ENCODE data around the gene KCNJ9. TPM values are rescaled to one million over a fixed set of nuclear protein-coding genes. Genes with fewer than 3 reads are reported as not detected.
"Not testable (repeated sequence)": the region's sequence is repeated elsewhere in the genome, so short reads cannot be mapped to it uniquely, and the experiment has no call there.

KCNJ9 gene
- total RNA-seq, 5 donors from 2014 or later (not counting 1 experiment from before 2014, with no cell fraction given), result not detected

DNA sequence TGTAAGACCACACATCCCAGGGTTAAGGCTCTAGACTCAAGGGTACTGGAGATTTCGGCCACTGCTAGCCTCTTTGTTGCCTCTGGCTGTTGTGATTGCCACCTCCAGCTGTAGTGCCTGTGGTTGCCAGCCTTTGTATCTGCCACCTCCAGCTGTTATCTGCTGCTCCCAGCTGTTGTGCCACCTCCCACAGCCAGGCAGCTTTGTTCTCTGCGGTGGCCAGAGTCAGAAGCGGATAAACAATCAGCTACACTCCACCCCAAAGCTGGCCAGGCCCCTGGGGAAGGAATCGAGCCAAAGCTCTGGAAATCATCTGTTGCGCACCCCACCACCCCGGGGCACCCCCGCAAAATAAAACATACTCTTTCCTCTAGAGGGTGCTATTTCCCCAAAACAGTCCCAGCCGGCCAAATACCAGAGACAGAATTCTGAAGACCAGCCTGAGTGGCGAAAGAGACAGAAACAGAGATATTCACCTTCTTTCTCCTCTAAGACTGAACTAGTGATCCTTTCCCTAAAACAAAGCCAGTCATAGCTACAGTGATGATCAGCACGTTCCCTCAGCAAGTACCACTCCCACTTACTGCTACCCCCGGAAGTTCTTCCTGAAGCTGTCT lies 34.7 kb upstream of the KCNJ9 start:
- DNase-seq (peak in 13 of 35 experiments; percentile 8 to 63 (median 22)), ATAC-seq (replicated peaks in 1 of 4) (peak; percentile 75 to 82 (median 80))
- ChIA-PET CTCF (interaction anchor here (0.6 to 3.4 kb wide), 14 partner anchors 16 to 216 kb away, joined by 3 to 19 read pairs (median 4); partner anchors contain the start of genes KCNJ9 (in 2 of the 2), DCAF8 (in 1 of the 2) and IGSF8 (in 1 of the 2)), POLR2A (interaction anchor here in 1 of 2 donors (0.5 kb wide), 1 partner anchor 389 kb away, joined by 4 read pairs; no protein-coding TSS in a partner anchor)
- Histone ChIP-seq H3K4me3 (ENCODE audit: control insufficient read depth in 1 of 2, extremely low read depth in 1 of 2, low read length in 1 of 2) (peak overlapping the region in 1 of 2 donors; percentile 58), H3K36me3 (ENCODE audit: control insufficient read depth in 2 of 2, extremely low read depth in 1 of 2, insufficient read depth in 1 of 2, low read length in 1 of 2) (no peaks in the 10 kb centered on the region), H3K27ac (ENCODE audit: low read length) (no peak overlapping the region), H3K9me3 (no peaks in the 10 kb centered on the region), H3K27me3 (replicated peaks in 1 of 2; ENCODE audit: control insufficient read depth in 2 of 2, extremely low read depth in 1 of 2, insufficient read depth in 2 of 2, low read length in 1 of 2) (peaks cover 0 to 24% of the 10 kb centered on the region in 2 experiments), H3K4me1 (ENCODE audit: control insufficient read depth in 1 of 2, extremely low read depth in 1 of 2, insufficient read depth in 2 of 2, low read length in 2 of 2) (peaks cover 0 to 8% of the 10 kb centered on the region in 2 experiments)
- peak overlapping the region; percentile 32 to 57 for H3K27ac Mint-ChIP-seq
- no peaks in the 10 kb centered on the region for H3K36me3 Mint-ChIP-seq
- peak overlapping the region; percentile 58 to 70 (median 61) for H3K4me3 Mint-ChIP-seq
- WGBS (ENCODE audit: insufficient coverage), result 7% methylated on average over 8 of the region's 11 CpGs
- no peaks in the 10 kb centered on the region for H3K9me3 Mint-ChIP-seq
- peaks cover 8 to 13% (median 12%) of the 10 kb centered on the region in 3 donors for H3K4me1 Mint-ChIP-seq
- H3K27me3 Mint-ChIP-seq, result peaks cover 14 to 33% of the 10 kb centered on the region in 2 donors

DNA sequence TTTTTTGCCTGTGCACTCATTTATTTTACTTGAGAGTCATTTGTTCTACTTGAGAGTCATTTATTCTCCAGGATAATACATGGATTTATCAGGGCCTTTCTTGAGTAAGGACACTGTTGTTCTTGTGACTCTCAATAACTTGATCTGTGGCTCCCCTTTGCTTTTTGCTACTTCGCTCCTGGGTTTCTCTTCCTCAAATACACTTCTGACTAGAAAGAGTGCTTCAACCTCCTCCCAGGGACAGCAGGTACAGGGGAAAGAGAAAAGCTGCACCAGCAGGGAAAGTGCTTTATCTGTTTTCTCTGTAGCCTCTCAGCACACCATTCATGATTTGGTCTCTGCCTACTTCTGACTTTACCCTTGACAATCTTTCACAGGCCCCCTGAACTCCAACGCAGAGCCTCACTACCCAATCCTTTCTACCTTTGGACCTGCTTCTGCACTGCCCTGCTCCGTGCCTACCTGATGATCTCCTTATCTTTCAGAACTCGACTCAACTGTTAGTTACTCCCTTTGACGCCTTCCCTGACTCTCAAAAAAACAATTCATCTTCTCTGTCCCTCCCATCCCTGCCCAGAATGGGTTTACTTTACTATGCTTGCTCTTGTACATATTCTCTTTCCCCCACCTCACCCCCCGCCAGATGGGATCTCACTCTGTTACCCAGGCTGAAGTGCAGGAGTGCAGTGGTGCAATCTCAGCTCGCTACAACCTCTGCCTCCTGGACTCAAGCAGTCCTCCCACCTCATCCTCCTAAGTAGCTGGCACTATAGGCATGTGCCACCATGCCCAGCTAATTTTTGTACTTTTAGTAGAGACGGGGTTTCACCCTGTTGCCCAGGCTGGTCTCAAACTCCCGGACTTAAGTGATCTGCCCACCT lies 34.0 kb upstream of the KCNJ9 start:
- H3K9me3 Mint-ChIP-seq, result no peaks in the 10 kb centered on the region
- H3K4me3 Mint-ChIP-seq, result peak overlapping the region; percentile 58 to 70 (median 61)
- DNase-seq, result no peak
- peaks cover 0 to 19% of the 10 kb centered on the region in 2 experiments for H3K27me3 ChIP-seq (replicated peaks in 1 of 2; ENCODE audit: control insufficient read depth in 2 of 2, extremely low read depth in 1 of 2, insufficient read depth in 2 of 2, low read length in 1 of 2)
- H3K27ac ChIP-seq (ENCODE audit: low read length), result no peak overlapping the region
- 85% methylated on average over 7 of the region's 9 CpGs for WGBS (ENCODE audit: insufficient coverage)
- H3K4me1 Mint-ChIP-seq, result peaks cover 8 to 13% (median 12%) of the 10 kb centered on the region in 3 donors
- no peaks in the 10 kb centered on the region for H3K36me3 ChIP-seq (ENCODE audit: control insufficient read depth in 2 of 2, extremely low read depth in 1 of 2, insufficient read depth in 1 of 2, low read length in 1 of 2)
- H3K4me1 ChIP-seq (ENCODE audit: control insufficient read depth in 1 of 2, extremely low read depth in 1 of 2, insufficient read depth in 2 of 2, low read length in 2 of 2), result peaks cover 0 to 8% of the 10 kb centered on the region in 2 experiments
- CTCF ChIA-PET, result interaction anchor here (0.6 to 3.4 kb wide), 10 partner anchors 17 to 52 kb away, joined by 3 to 19 read pairs (median 7); partner anchors contain the start of genes KCNJ9 (in 2 of the 2) and IGSF8 (in 1 of the 2)
- H3K27ac Mint-ChIP-seq, result no peak overlapping the region
- POLR2A ChIA-PET, result interaction anchor here in 1 of 2 donors (0.5 kb wide), 1 partner anchor 388 kb away, joined by 4 read pairs; no protein-coding TSS in a partner anchor
- H3K4me3 ChIP-seq (ENCODE audit: control insufficient read depth in 1 of 2, extremely low read depth in 1 of 2, low read length in 1 of 2), result peak overlapping the region in 1 of 2 donors; percentile 58
- no peaks in the 10 kb centered on the region for H3K36me3 Mint-ChIP-seq
- no peaks in the 10 kb centered on the region for H3K9me3 ChIP-seq
- peaks cover 21 to 33% of the 10 kb centered on the region in 2 donors for H3K27me3 Mint-ChIP-seq
- no peak for ATAC-seq (replicated peaks in 1 of 4)

GRCh38 chr1:160048335-160048734 lies 33.0 kb upstream of the KCNJ9 start:
- POLR2A ChIA-PET, result no interaction called here
- no peak overlapping the region for H3K27ac ChIP-seq (ENCODE audit: low read length)
- H3K36me3 ChIP-seq (ENCODE audit: control insufficient read depth in 2 of 2, extremely low read depth in 1 of 2, insufficient read depth in 1 of 2, low read length in 1 of 2), result no peaks in the 10 kb centered on the region
- H3K4me1 ChIP-seq (ENCODE audit: control insufficient read depth in 1 of 2, extremely low read depth in 1 of 2, insufficient read depth in 2 of 2, low read length in 2 of 2), result peaks cover 0 to 8% of the 10 kb centered on the region in 2 experiments
- H3K27me3 ChIP-seq (replicated peaks in 1 of 2; ENCODE audit: control insufficient read depth in 2 of 2, extremely low read depth in 1 of 2, insufficient read depth in 2 of 2, low read length in 1 of 2), result peaks cover 3 to 22% of the 10 kb centered on the region in 2 experiments
- Mint-ChIP-seq H3K27ac (no peak overlapping the region), H3K27me3 (peaks cover 19 to 33% of the 10 kb centered on the region in 2 donors), H3K4me1 (peaks cover 8 to 13% (median 12%) of the 10 kb centered on the region in 3 donors), H3K4me3 (no peak overlapping the region), H3K9me3 (no peaks in the 10 kb centered on the region), H3K36me3 (no peaks in the 10 kb centered on the region)
- ATAC-seq (replicated peaks in 1 of 4) (no peak), DNase-seq (no peak)
- no peak overlapping the region for H3K4me3 ChIP-seq (ENCODE audit: control insufficient read depth in 1 of 2, extremely low read depth in 1 of 2, low read length in 1 of 2)
- H3K9me3 ChIP-seq, result no peaks in the 10 kb centered on the region
- CTCF ChIA-PET, result interaction anchor here in 1 of 2 donors (0.6 to 0.7 kb wide), 2 partner anchors 18 to 180 kb away, joined by 3 read pairs; no protein-coding TSS in a partner anchor

DNA sequence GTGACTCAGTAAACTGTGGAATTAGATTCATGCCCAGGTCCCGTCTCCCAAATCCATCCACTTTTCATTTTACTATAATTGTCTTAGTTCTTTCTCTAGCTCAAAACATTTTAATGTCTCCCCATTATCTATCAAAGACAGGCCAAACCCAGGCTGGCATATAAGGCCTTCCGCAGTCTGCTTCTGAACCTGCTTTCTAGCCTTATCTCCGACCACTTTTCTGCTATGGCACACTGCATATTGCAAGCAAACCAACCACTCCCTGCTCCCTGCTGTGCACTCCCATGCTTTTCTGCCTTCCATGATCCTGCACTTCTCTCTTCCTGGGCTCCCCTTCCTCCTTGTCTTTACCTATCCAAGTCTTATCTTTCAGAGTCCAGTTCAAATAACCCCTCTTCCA lies 32.2 kb upstream of the KCNJ9 start:
- peaks cover 3 to 30% of the 10 kb centered on the region in 2 experiments for H3K27me3 ChIP-seq (replicated peaks in 1 of 2; ENCODE audit: control insufficient read depth in 2 of 2, extremely low read depth in 1 of 2, insufficient read depth in 2 of 2, low read length in 1 of 2)
- WGBS (ENCODE audit: insufficient coverage), result 83% methylated on average over 2 of the region's 3 CpGs
- no peaks in the 10 kb centered on the region for H3K36me3 Mint-ChIP-seq

GRCh38 chr1:160050182-160050581 lies 31.2 kb upstream of the KCNJ9 start:
- H3K9me3 ChIP-seq; CTCF ChIA-PET; H3K4me1 ChIP-seq (ENCODE audit: control insufficient read depth in 1 of 2, extremely low read depth in 1 of 2, insufficient read depth in 2 of 2, low read length in 2 of 2); H3K36me3 Mint-ChIP-seq; H3K36me3 ChIP-seq (ENCODE audit: control insufficient read depth in 2 of 2, extremely low read depth in 1 of 2, insufficient read depth in 1 of 2, low read length in 1 of 2); H3K27ac ChIP-seq (ENCODE audit: low read length); H3K27ac Mint-ChIP-seq; ATAC-seq (replicated peaks in 1 of 4); H3K4me3 Mint-ChIP-seq; H3K4me3 ChIP-seq (ENCODE audit: control insufficient read depth in 1 of 2, extremely low read depth in 1 of 2, low read length in 1 of 2); DNase-seq; H3K9me3 Mint-ChIP-seq: not testable (repeated sequence)
- H3K27me3 Mint-ChIP-seq, result peaks cover 20 to 47% of the 10 kb centered on the region in 2 donors
- WGBS (ENCODE audit: insufficient coverage), result 86% methylated on average over 1 of the region's 2 CpGs
- H3K27me3 ChIP-seq (replicated peaks in 1 of 2; ENCODE audit: control insufficient read depth in 2 of 2, extremely low read depth in 1 of 2, insufficient read depth in 2 of 2, low read length in 1 of 2), result peaks cover 3 to 39% of the 10 kb centered on the region in 2 experiments
- POLR2A ChIA-PET, result interaction anchor here in 1 of 2 donors (0.7 kb wide), 1 partner anchor 873 kb away, joined by 3 read pairs; no protein-coding TSS in a partner anchor
- peaks cover 8 to 13% (median 12%) of the 10 kb centered on the region in 3 donors for H3K4me1 Mint-ChIP-seq

More for the DNA sequence above, 32.2 kb upstream of the KCNJ9 start:
- H3K4me3 Mint-ChIP-seq, result no peak overlapping the region
- H3K36me3 ChIP-seq (ENCODE audit: control insufficient read depth in 2 of 2, extremely low read depth in 1 of 2, insufficient read depth in 1 of 2, low read length in 1 of 2), result no peaks in the 10 kb centered on the region
- ATAC-seq (replicated peaks in 1 of 4) (no peak), DNase-seq (no peak)
- H3K9me3 Mint-ChIP-seq, result no peaks in the 10 kb centered on the region
- H3K4me1 ChIP-seq (ENCODE audit: control insufficient read depth in 1 of 2, extremely low read depth in 1 of 2, insufficient read depth in 2 of 2, low read length in 2 of 2), result peaks cover 0 to 8% of the 10 kb centered on the region in 2 experiments
- peaks cover 8 to 13% (median 12%) of the 10 kb centered on the region in 3 donors for H3K4me1 Mint-ChIP-seq
- peaks cover 16 to 37% of the 10 kb centered on the region in 2 donors for H3K27me3 Mint-ChIP-seq
- no peak overlapping the region for H3K27ac ChIP-seq (ENCODE audit: low read length)
- no peak overlapping the region for H3K4me3 ChIP-seq (ENCODE audit: control insufficient read depth in 1 of 2, extremely low read depth in 1 of 2, low read length in 1 of 2)
- CTCF ChIA-PET, result interaction anchor here in 1 of 2 donors (0.6 kb wide), 1 partner anchor 180 kb away, joined by 3 read pairs; no protein-coding TSS in a partner anchor
- no peak overlapping the region for H3K27ac Mint-ChIP-seq
- POLR2A ChIA-PET, result no interaction called here
- H3K9me3 ChIP-seq, result no peaks in the 10 kb centered on the region

GRCh38 chr1:160050619-160051018 lies 30.7 kb upstream of the KCNJ9 start:
- POLR2A ChIA-PET, result no interaction called here
- H3K36me3 ChIP-seq (ENCODE audit: control insufficient read depth in 2 of 2, extremely low read depth in 1 of 2, insufficient read depth in 1 of 2, low read length in 1 of 2), result no peaks in the 10 kb centered on the region
- CTCF ChIA-PET, result no interaction called here
- peaks cover 0 to 8% of the 10 kb centered on the region in 2 experiments for H3K4me1 ChIP-seq (ENCODE audit: control insufficient read depth in 1 of 2, extremely low read depth in 1 of 2, insufficient read depth in 2 of 2, low read length in 2 of 2)
- H3K27me3 ChIP-seq (replicated peaks in 1 of 2; ENCODE audit: control insufficient read depth in 2 of 2, extremely low read depth in 1 of 2, insufficient read depth in 2 of 2, low read length in 1 of 2), result peaks cover 3 to 39% of the 10 kb centered on the region in 2 experiments
- no peak for ATAC-seq (replicated peaks in 1 of 4)
- H3K9me3 ChIP-seq, result no peaks in the 10 kb centered on the region
- peaks cover 23 to 46% of the 10 kb centered on the region in 2 donors for H3K27me3 Mint-ChIP-seq
- no peak overlapping the region for H3K4me3 Mint-ChIP-seq
- peaks cover 8 to 13% (median 12%) of the 10 kb centered on the region in 3 donors for H3K4me1 Mint-ChIP-seq
- no peaks in the 10 kb centered on the region for H3K9me3 Mint-ChIP-seq
- no peaks in the 10 kb centered on the region for H3K36me3 Mint-ChIP-seq
- no peak overlapping the region for H3K4me3 ChIP-seq (ENCODE audit: control insufficient read depth in 1 of 2, extremely low read depth in 1 of 2, low read length in 1 of 2)
- H3K27ac ChIP-seq (ENCODE audit: low read length), result no peak overlapping the region
- DNase-seq, result no peak
- no peak overlapping the region for H3K27ac Mint-ChIP-seq
- WGBS (ENCODE audit: insufficient coverage), result 80% methylated on average over 1 of the region's 1 CpG
